ENCODE results near the gene PRDM16. TPM values are rescaled to one million over a fixed set of nuclear protein-coding genes. Genes with fewer than 3 reads are reported as not detected.

Gene PRDM16
- total and polyA plus RNA-seq, 3 donors from 2014 or later, result 2.1 to 5.6 (median 4.7) TPM

- Histone ChIP-seq H3K4me3 (no peak overlapping the region), H3K4me1 (no peaks in the 10 kb centered on the region), H3K27me3 (no peaks in the 10 kb centered on the region), H3K9me3 (no peaks in the 10 kb centered on the region), H3K27ac (no peak overlapping the region), H3K36me3 (ENCODE audit: low read depth, missing control alignments) (no peaks in the 10 kb centered on the region)
- no peak for TF ChIP-seq POLR2A (IDR thresholded peaks at IDR 0.05)
- no peak for TF ChIP-seq CTCF (IDR thresholded peaks at IDR 0.05)
- intact Hi-C loops (cut with DNase I; ENCODE audit: low total_unique reads), result no loop called here
- no peak for DNase-seq
- WGBS, 2 donors, result 39 to 41% methylated on average over 31 to 34 of the region's 34 CpGs
These were observed 179.4 kb downstream of the PRDM16 start for GRCh38 chr1:3248155-3249141.

- H3K9me3 ChIP-seq, result no peaks in the 10 kb centered on the region
These were observed 180.2 kb downstream of the PRDM16 start for GRCh38 chr1:3249231-3249630.

GRCh38 chr1:3249631-3250501 lies 180.9 kb downstream of the PRDM16 start:
- H3K4me1 ChIP-seq, result no peaks in the 10 kb centered on the region
- TF ChIP-seq POLR2A (IDR thresholded peaks at IDR 0.05), result no peak
- no peak overlapping the region for H3K4me3 ChIP-seq
- no peaks in the 10 kb centered on the region for H3K9me3 ChIP-seq
- 68 to 72% methylated on average over 28 to 31 of the region's 31 CpGs for WGBS, 2 donors
- H3K36me3 ChIP-seq (ENCODE audit: low read depth, missing control alignments), result no peaks in the 10 kb centered on the region
- intact Hi-C loops (cut with DNase I; ENCODE audit: low total_unique reads), result no loop called here
- DNase-seq, result no peak
- H3K27me3 ChIP-seq, result no peaks in the 10 kb centered on the region
- no peak overlapping the region for H3K27ac ChIP-seq

More at GRCh38 chr1:3249231-3249630, 180.2 kb downstream of the PRDM16 start:
- no peak for DNase-seq
- intact Hi-C loops (cut with DNase I; ENCODE audit: low total_unique reads), result no loop called here
- H3K36me3 ChIP-seq (ENCODE audit: low read depth, missing control alignments), result no peaks in the 10 kb centered on the region
- no peaks in the 10 kb centered on the region for H3K27me3 ChIP-seq
- no peak overlapping the region for H3K27ac ChIP-seq
- no peak for TF ChIP-seq POLR2A (IDR thresholded peaks at IDR 0.05)
- TF ChIP-seq CTCF (IDR thresholded peaks at IDR 0.05), result no peak
- no peak overlapping the region for H3K4me3 ChIP-seq
- H3K4me1 ChIP-seq, result no peaks in the 10 kb centered on the region
- 83 to 89% methylated on average over 9 of the region's 9 CpGs for WGBS, 2 donors

- TF ChIP-seq POLR2A (IDR thresholded peaks at IDR 0.05) (no peak), CTCF (IDR thresholded peaks at IDR 0.05) (no peak)
- H3K27me3 ChIP-seq, result no peaks in the 10 kb centered on the region
- intact Hi-C loops (cut with DNase I; ENCODE audit: low total_unique reads), result no loop called here
- no peaks in the 10 kb centered on the region for H3K9me3 ChIP-seq
- no peaks in the 10 kb centered on the region for H3K4me1 ChIP-seq
- whole genome bisulfite sequencing, 2 donors, result 50 to 85% methylated on average over 1 to 5 of the region's 5 CpGs
- no peak overlapping the region for H3K27ac ChIP-seq
- no peak overlapping the region for H3K4me3 ChIP-seq
- H3K36me3 ChIP-seq (ENCODE audit: low read depth, missing control alignments), result no peaks in the 10 kb centered on the region
- no peak for DNase-seq
These were observed 181.6 kb downstream of the PRDM16 start for GRCh38 chr1:3250624-3251023.

All from testis (tissue), 3 donors.